Astrocyte of the cerebellum (primary cell): ENCODE results near the gene ADRB2.

Source experiments
- DNase-seq: peaks from one replicate; pipeline ENCODE4 v3.0.0-alpha.2; 2011; ENCODE audit warnings: low read depth
- H3K4me3 ChIP-seq: 2 replicates; pipeline ENCODE4 v1.5.1; 2011; ENCODE audit warnings: mild to moderate bottlenecking, low read depth, low read length, moderate library complexity
- in situ Hi-C: cut with HindIII; loops from 2 replicates; pipeline ENCODE4 v1.10.0; 2017; ENCODE audit warnings: low sequenced_read_pairs
- TF ChIP-seq, protein P1 (sequence below): IDR thresholded peaks from 2 replicates; pipeline ENCODE4 v1.5.1; 2012; ENCODE audit warnings: low read length, low read depth, moderate library complexity, mild to moderate bottlenecking; ENCODE audit errors: missing control alignments

Gene ADRB2

DNA sequence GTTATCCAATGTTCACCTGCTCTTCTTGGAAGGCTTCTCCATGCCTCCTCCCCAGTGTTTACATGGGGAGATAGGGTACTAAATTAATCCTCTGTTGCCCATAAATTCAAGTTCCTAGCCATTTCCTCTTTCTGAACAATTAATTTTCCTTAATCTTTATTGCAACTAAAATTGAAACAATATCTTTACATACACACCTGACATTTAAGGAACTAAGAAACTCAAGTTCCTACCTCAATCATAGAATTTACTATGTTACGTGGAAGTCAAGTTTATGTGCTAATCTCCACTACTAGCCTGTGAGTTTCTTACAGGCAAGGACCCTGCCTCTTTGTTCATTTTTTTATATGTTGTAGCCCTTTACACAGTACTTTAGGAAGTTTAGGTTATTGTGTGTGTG lies 10.1 kb upstream of the ADRB2 start:
- in situ Hi-C loops: no loop called here
- no peak overlapping the region for H3K4me3 ChIP-seq
- DNase-seq: no peak
- TF ChIP-seq, protein P1, sequence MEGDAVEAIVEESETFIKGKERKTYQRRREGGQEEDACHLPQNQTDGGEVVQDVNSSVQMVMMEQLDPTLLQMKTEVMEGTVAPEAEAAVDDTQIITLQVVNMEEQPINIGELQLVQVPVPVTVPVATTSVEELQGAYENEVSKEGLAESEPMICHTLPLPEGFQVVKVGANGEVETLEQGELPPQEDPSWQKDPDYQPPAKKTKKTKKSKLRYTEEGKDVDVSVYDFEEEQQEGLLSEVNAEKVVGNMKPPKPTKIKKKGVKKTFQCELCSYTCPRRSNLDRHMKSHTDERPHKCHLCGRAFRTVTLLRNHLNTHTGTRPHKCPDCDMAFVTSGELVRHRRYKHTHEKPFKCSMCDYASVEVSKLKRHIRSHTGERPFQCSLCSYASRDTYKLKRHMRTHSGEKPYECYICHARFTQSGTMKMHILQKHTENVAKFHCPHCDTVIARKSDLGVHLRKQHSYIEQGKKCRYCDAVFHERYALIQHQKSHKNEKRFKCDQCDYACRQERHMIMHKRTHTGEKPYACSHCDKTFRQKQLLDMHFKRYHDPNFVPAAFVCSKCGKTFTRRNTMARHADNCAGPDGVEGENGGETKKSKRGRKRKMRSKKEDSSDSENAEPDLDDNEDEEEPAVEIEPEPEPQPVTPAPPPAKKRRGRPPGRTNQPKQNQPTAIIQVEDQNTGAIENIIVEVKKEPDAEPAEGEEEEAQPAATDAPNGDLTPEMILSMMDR: no peak

DNA sequence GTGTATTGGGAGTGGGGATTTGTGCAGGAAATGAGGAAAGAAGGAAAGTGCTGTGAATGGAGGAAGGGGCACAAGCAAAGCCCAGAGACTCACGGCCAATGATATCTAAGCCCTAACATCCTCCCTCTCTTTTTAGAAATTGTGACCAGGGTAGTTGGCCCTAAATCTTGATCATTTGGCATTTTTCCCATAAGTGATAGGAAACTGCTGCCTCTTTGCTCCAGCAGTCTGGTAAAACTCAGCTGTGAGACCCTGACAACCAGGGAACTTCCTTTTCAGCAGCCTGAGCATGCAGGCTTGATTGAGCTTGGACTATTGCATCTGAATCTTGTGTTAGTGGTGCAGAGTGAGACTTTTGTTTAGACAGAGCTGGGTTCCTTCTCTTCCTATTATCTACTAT lies 9.6 kb upstream of the ADRB2 start:
- no peak overlapping the region for H3K4me3 ChIP-seq
- in situ Hi-C loops: no loop called here
- DNase-seq: no peak
- TF ChIP-seq, protein P1: no peak

DNA sequence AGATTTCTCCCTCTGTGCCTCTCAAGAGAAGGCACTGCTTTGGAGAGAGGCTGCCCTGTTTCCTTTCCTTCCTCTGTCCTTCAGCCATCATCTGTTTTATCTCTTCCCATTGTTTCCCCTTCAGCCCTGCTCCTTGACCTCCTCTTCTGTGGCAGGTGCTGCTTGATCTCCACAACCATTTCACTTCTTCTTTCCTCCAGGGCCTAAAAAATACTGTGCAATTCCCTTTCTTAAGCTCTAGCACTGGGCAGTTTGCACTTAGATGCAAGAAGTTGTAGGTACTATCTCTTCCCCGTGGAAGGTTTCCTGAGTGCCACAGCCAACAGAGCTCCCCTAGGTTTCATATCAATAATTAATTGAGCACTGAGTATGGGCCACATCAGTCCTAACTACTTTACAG lies 8.8 kb upstream of the ADRB2 start:
- in situ Hi-C loops: no loop called here
- no peak overlapping the region for H3K4me3 ChIP-seq
- TF ChIP-seq, protein P1: no peak
- DNase-seq: no peak

DNA sequence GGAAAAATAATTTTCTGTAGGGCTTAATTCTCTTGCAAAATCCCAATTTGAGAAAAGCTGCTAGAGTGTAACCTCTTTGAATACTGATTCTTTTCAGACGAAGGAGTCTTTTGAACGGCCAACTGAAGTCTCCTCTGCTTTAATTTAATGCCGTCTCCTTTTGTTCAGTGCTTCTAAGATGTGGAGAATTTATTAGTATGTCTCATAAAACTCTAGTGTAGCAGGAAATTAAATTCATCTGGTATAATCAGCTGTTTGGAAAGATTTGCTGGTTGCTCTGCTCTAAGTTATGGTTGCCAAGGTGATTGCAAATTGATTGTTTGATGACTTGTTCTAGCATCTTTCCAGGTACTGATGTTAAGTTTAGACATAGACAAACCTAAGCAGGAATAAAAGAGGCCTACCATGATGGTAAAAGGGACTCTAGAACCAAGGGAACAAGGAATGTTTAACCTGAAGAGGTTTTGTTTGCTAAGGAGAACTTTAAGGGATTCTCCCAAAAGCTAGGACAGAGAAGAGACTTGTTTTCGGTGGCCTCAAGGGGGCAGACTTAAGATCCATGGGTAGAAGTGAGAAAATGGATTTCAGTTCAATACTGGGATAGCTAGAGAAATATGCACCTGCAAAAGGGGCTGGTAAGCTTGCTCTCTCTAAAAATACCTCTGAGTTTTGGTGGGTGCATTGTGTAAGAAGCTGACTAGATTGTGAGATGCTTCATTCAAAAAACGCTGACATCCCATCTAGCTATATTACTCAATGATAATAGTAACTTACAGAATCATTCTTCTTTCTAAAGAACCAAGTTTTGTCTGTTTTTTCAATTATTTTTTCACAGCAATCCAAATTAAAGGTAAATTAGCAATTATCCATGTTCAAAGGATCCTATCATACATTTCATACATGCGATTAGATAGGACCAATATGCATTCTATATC lies 5.7 kb upstream of the ADRB2 start:
- TF ChIP-seq, protein P1: peak; percentile 73
- DNase-seq: peak; percentile 40
- in situ Hi-C loops: no loop called here
- H3K4me3 ChIP-seq: no peak overlapping the region

DNA sequence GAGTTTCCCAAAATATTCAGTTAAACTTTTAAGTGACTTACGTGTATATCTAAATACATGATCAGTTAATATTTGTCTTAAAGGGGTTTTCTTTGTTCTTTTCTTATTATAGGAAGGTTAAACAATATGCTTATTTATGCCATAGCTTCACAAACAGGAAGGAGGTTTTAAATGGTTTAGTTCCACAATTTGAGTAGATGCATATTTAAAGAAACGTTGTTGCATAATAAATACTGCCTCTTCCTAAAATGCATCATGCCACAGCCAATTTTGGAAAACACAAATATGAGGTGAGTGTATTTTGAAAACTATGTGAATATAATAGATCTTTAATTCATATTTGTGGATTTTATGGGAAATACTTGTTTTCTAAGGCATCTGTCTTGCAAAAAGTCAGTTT lies 2.5 kb upstream of the ADRB2 start:
- H3K4me3 ChIP-seq: no peak overlapping the region
- in situ Hi-C loops: no loop called here
- TF ChIP-seq, protein P1: no peak
- DNase-seq: no peak

DNA sequence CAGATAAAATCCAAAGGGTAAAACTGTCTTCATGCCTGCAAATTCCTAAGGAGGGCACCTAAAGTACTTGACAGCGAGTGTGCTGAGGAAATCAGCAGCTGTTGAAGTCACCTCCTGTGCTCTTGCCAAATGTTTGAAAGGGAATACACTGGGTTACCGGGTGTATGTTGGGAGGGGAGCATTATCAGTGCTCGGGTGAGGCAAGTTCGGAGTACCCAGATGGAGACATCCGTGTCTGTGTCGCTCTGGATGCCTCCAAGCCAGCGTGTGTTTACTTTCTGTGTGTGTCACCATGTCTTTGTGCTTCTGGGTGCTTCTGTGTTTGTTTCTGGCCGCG lies 727 bp upstream of the ADRB2 start:
- in situ Hi-C loops: no loop called here
- TF ChIP-seq, protein P1: no peak
- H3K4me3 ChIP-seq: peak overlapping the region; percentile 54
- no peak for DNase-seq
